T47D (cell line): Measurements from ENCODE around the gene AIRE.
"Not testable (repeated sequence)": the region's sequence is repeated elsewhere in the genome, so short reads cannot be mapped to it uniquely, and the experiment has no call there.

Source experiments
- DNase-seq, 2 experiments: peaks; one replicate each; pipeline versions ENCODE4 v3.0.0 to v3.0.0-alpha.2; 2011 to 2012; ENCODE audit warnings: low read depth in 1 of 2, low spot score in 1 of 2
- JUND ChIP-seq: IDR thresholded peaks from 2 replicates; pipeline ENCODE4 v1.6.1; 2012; ENCODE audit warnings: low read depth
- in situ Hi-C: cut with HindIII; loops from 2 replicates; pipeline ENCODE4 v1.10.0; 2016; ENCODE audit warnings: low sequenced_read_pairs, low pct_unique_long_range_greater_than_20kb

Gene AIRE

DNA sequence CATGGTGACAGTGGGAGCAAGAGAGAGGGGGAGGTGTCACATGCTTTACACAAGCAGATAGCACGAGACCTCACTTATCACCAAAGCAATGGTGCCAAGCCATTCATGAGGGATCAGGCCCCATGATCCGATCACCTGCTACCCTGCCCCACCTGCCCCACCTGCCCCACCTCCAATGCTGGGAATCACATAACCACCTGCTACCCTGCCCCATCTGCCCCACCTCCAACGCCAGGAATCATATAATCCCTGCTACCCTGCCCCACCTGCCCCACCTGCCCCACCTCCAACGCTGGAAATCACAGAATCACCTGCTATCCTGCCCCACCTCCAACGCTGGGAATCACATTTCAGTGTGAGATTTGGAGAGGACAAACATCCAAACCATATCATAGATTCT is 10.6 kb upstream of the AIRE start:
- no peak for TF ChIP-seq JUND
- in situ Hi-C loops, result no loop called here
- no peak for DNase-seq

DNA sequence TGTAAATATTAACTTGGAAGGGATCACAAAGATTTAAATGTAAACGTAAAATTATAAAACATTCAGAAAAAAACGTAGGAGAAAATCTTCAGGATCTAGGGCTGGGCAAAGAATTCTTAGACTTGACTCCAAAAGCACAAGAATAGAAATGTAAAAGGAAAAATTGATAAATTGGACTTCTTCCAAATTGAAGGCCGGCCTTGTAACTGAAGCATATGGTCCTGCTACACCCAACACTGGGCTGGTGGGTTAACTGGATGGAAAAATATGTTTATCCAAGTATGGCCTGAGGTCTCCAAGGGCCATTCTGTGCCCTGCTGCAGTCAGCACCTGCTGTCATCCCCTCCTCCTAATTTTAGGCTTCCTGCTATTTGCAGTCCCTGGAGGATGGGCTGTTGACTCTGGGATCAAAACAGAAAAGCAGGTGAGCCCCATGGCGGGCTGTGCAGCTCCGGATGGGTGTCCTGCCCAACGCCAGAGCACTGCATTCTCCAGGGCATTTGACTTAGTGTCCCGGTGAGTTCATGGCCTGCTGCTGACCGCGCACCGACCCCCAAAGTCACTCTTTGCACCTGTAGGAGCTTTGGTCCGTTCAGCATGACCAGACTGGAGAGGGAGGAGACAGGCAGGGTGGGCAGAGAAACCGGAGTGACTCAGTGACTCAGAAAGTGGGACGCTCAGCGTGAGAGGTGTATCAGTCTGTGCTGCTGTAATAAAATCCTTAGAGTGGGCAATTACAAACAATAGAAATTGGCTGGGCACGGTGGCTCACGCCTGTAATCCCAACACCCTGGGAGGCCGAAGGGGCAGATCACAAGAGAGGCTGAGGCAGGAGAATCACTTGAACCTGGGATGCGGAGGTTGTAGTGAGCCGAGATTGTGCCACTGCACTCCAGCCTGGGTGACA is 6.1 kb upstream of the AIRE start:
- TF ChIP-seq JUND, result no peak
- in situ Hi-C loops, result no loop called here
- no peak for DNase-seq

DNA sequence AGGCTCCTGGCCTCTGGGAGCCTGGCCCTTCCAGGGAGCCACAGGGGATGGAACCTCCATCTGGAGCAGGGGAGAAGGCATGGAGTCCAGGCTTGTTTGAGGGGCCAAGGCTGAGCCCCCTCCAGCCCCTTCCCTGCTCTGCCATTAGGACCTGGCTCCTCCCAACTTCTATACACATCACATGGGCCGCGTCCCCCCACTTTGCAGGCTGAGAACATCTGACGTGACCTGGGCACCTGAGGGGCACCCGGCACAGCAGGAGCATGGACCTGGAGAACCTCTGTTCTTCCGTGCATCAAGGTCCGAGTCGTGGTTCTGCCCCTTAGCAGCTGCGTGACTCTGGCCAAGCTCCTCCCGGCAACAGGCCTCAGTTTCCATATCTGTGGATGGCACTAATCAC is 3.9 kb upstream of the AIRE start:
- TF ChIP-seq JUND, result no peak
- no peak for DNase-seq
- in situ Hi-C loops, result no loop called here

DNA sequence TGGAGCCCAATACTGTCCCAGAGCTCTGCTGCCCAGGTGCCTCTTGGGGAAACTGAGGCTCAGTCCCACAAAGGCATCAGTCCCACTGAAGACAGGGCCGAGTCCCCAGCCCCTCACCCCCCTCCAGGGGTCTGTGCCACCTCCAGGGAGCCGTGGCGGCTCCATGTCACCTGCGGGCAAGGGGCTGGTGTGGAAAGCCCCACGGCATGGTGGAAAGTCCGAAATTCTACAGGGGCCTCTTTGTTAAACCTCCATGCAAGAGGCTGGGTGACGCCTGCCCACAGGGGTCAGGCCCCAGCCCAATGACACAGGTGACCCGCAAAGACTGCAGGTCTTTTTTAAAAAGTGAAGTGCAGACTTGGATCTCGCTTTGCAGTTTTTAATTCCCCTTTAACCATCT is 3.3 kb upstream of the AIRE start:
- no peak for TF ChIP-seq JUND
- in situ Hi-C loops, result no loop called here
- DNase-seq, result no peak

DNA sequence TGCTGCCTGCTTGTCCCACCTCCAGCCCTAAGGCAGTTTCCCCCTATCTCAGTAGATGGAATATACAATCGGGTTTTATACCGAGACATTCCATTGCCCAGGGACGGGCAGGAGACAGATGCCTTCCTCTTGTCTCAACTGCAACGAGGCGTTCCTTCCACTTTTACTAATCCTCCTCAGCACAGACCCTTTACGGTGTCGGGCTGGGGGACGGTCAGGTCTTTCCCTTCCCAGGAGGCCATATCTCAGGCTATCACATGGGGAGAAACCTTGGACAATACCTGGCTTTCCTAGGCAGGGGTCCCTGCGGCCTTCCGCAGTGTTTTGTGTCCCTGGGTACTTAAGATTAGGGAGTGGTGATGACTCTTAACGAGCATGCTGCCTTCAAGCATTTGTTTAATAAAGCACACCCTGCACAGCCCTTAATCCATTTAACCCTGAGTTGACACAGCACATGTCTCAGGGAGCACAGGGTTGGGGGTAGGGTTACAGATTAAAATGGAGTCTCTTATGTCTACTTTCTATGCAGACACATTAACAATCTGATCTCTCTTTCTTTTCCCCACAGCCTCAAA is 2.4 kb upstream of the AIRE start:
- in situ Hi-C loops, DNase-seq: not testable (repeated sequence)

DNA sequence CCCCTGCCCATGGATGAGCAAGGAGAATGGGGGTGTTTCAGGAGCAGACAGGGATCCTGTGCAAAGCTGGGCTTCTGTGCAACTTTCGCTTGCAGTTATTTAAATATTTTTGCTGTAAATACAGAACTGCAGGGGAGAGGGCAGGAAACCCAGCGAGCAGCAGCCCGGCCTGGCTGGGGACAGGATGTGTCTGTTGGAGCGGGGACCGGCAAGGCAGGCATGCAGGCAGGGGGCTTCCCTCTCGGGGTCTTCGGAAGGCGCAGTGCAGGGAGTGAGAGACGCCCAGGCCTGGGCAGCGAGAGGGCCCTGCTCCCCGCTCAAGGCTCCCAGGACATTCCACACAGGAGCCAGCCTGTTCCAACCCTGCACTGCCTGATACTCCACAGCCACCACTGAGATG is 1.7 kb upstream of the AIRE start:
- in situ Hi-C loops, result no loop called here
- TF ChIP-seq JUND, result no peak
- DNase-seq, result no peak

DNA sequence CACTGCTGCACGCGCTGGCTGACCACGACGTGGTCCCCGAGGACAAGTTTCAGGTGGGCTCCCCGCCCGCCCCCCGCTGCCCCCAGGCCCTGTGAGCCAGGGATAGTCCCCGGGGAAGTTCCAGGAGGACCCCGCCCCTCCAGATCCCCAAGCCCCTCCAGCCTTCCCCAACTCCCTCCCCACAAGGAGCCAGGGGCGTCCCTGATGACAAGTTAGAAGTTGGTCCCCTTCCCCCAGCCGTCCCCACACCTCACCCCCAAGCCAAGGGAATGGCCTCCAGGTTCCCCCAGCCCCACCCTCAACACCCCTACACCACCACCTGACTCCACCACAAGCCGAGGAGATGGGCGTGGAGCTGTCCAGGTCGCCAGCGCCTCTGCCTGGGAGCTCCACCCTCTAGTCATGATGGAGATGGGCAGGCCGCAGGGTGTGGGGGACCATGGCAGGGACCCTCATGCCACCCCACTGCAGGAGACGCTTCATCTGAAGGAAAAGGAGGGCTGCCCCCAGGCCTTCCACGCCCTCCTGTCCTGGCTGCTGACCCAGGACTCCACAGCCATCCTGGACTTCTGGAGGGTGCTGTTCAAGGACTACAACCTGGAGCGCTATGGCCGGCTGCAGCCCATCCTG is 525 bp downstream of the AIRE start:
- DNase-seq, result no peak
- in situ Hi-C loops, result no loop called here
- no peak for TF ChIP-seq JUND

DNA sequence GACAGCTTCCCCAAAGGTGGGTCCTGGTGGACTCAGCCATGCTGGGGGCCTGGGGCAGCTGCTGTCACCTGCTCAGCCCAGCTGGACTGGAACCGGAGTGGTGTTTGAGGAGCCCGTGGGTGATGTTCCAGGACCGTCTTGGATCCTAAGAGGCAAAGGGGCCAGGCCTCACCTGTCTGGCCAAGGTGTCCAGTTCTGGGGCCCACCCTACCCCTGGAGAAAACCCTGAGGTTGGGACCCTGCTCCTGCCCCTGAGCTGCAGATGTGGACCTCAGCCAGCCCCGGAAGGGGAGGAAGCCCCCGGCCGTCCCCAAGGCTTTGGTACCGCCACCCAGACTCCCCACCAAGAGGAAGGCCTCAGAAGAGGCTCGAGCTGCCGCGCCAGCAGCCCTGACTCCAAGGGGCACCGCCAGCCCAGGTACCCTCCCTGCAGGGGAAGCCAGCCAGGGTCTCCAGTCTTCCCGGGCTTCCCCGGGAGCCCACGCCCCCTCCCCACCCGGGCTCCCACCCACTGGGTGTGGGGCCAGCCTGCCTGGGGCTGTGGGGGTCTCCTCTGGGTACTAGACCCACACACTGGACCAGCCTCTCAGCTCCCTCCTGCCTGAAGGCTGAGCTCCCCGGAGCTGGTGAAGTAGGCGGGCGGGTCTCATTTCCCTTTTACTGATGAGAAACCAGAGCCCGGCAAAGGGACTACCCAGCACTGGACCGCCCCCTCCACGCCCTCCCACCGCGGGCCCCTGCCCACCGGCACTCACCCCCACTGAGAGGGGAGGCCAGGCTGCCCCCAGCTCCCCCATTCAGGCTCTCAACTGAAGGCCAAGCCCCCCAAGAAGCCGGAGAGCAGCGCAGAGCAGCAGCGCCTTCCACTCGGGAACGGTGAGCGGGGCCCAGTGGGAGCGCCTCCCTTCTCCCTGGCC is 1.3 kb downstream of the AIRE start:
- TF ChIP-seq JUND, result no peak
- in situ Hi-C loops, result no loop called here

DNA sequence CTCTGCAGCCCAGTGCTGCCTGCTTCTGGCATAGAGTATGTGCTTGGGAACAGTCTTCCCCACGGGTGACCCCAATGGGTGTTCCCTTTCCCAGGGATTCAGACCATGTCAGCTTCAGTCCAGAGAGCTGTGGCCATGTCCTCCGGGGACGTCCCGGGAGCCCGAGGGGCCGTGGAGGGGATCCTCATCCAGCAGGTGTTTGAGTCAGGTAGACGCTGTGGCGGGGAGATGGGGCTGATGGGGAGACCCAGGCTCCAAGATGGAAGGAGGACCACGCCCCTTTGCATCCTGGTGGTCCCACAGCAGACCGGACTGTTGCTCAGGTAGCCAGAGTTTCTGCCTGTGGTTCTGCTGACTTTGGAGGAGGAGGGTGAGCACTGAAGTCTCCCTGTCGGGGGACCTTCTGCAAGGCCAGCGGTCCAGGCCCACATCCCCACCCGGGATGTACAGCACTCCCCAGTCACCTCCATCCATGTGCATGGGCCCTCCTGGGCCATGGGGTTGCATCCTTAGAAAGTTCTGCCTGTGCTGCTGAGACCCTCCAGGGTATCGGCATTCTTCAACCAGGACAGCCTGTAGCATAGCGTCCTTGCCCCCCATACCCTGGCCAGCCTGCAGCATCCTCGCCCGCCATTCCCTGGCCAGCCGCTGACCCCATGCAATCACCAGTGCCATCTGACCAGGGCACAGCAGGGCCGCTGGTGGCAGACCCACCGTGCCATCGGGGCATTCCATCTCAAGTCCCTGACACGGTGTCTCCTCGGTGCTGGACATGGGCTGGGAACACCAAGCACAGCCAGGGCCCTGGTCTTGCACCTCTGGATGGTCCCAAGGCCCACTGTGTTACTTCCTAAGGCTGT is 2.8 kb downstream of the AIRE start:
- in situ Hi-C loops, result no loop called here
- TF ChIP-seq JUND, result no peak
- no peak for DNase-seq

More for the DNA sequence above, 1.3 kb downstream of the AIRE start:
- DNase-seq, result no peak

DNA sequence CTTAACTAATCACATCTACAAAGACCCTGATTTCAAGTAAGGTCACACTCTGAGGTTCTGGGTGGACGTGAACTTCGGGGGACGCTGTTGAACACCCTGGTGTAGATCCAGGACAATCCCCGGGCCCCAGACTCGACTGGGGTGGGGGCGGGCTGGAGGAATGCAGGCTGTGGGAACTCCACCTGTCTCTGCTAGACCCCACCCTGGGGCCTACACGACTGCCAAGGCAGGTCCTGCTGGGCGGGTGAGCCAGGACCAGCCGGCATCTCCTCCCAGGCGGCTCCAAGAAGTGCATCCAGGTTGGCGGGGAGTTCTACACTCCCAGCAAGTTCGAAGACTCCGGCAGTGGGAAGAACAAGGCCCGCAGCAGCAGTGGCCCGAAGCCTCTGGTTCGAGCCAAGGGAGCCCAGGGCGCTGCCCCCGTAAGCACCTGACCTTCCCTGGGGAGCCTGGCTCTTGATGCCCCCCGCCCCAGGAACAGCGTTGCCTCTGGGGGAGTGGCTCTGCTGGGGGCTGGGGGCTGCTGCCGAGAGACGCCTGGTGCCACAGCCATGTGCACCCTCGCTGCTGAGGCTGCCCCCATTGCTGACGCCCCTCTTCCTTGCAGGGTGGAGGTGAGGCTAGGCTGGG is 3.8 kb downstream of the AIRE start:
- no peak for DNase-seq
- no peak for TF ChIP-seq JUND
- in situ Hi-C loops, result no loop called here

DNA sequence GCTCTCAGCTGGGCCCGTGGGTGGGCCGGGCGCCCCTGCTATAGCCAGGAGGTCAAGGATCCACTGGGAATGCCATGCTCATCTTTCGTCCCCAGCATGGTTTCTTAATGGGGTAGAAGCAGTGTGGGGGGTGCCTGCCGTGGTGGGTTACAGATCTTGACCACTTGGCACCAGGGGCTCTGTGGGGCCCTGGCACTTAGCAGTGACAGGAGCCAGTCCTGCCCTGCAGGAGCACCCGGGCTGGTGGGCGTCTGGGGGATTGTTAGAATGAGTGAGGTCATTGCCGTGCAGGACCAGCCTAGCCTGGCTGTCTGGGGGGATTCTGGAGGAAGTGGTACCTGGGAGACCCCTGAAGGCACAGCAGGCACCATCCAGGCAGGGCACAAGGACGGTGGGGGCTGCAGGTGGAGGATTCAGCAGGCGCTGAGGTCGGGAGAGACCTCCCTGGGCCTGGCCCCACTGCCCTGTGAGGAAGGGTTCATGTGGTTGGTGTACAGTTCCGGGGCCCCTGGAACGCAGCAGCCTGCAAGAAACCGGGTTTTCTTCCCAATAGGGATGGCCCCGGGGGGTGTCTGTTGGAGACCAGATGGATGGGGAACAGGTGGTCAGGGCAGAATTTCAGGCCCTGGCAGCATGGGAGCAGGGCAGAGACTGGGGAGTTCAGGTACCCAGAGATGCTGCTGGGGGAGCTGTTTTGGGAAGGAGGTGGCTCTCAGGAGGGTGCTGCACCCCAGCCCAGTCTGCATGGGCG is 4.8 kb downstream of the AIRE start:
- no peak for TF ChIP-seq JUND
- no peak for DNase-seq
- in situ Hi-C loops, result no loop called here
